HL-60 (cell line): Measurements from ENCODE around the gene ZNF841.
"Not testable (repeated sequence)": the region's sequence is repeated elsewhere in the genome, so short reads cannot be mapped to it uniquely, and the experiment has no call there.

Source experiments
- DNase-seq, 2 experiments: peaks; one replicate each; pipeline ENCODE4 v3.0.0-alpha.2; 2010 to 2020; ENCODE audit warnings: low read depth in 1 of 2, low spot score in 1 of 2
- H3K27ac ChIP-seq: fragments of 250-450 bp; sonication (Bioruptor Pico); replicated peaks from 2 replicates; pipeline ENCODE4 v1.5.1; 2020; ENCODE audit warnings: mild to moderate bottlenecking, moderate library complexity
- H3K27me3 ChIP-seq: fragments of 250-450 bp; sonication (Bioruptor Pico); 2 replicates; pipeline ENCODE4 v1.5.1; 2021; ENCODE audit warnings: mild to moderate bottlenecking, moderate library complexity; ENCODE audit not compliant: insufficient read depth, poor library complexity, severe bottlenecking
- H3K4me3 ChIP-seq: replicated peaks from 2 replicates; pipeline ENCODE4 v1.5.1; 2011; ENCODE audit warnings: mild to moderate bottlenecking, control low read depth, low read length; ENCODE audit not compliant: insufficient read depth
- CTCF ChIP-seq: IDR thresholded peaks from one replicate; pipeline ENCODE4 v1.5.1; 2011; ENCODE audit warnings: low read length, control low read depth, inconsistent platforms; ENCODE audit not compliant: insufficient read depth
- GABPA ChIP-seq: IDR thresholded peaks from 2 replicates; pipeline ENCODE4 v1.6.1; 2012; ENCODE audit warnings: low read depth
- POLR2AphosphoS5 ChIP-seq: IDR thresholded peaks from 2 replicates; pipeline ENCODE4 v1.6.1; 2012; ENCODE audit warnings: low read depth
- SPI1 ChIP-seq: IDR thresholded peaks from 2 replicates; pipeline ENCODE4 v1.6.1; 2012; ENCODE audit warnings: low read depth, mild to moderate bottlenecking, borderline replicate concordance
- TF ChIP-seq, protein P1 (sequence below): IDR thresholded peaks from 2 replicates; pipeline ENCODE4 v1.6.1; 2012; ENCODE audit warnings: low read depth; ENCODE audit not compliant: insufficient replicate concordance

Gene ZNF841

GRCh38 chr19:52102782-52103181 is 7.2 kb upstream of the ZNF841 start:
- no peak overlapping the region for H3K4me3 ChIP-seq
- no peak for TF ChIP-seq CTCF
- TF ChIP-seq, protein P1, sequence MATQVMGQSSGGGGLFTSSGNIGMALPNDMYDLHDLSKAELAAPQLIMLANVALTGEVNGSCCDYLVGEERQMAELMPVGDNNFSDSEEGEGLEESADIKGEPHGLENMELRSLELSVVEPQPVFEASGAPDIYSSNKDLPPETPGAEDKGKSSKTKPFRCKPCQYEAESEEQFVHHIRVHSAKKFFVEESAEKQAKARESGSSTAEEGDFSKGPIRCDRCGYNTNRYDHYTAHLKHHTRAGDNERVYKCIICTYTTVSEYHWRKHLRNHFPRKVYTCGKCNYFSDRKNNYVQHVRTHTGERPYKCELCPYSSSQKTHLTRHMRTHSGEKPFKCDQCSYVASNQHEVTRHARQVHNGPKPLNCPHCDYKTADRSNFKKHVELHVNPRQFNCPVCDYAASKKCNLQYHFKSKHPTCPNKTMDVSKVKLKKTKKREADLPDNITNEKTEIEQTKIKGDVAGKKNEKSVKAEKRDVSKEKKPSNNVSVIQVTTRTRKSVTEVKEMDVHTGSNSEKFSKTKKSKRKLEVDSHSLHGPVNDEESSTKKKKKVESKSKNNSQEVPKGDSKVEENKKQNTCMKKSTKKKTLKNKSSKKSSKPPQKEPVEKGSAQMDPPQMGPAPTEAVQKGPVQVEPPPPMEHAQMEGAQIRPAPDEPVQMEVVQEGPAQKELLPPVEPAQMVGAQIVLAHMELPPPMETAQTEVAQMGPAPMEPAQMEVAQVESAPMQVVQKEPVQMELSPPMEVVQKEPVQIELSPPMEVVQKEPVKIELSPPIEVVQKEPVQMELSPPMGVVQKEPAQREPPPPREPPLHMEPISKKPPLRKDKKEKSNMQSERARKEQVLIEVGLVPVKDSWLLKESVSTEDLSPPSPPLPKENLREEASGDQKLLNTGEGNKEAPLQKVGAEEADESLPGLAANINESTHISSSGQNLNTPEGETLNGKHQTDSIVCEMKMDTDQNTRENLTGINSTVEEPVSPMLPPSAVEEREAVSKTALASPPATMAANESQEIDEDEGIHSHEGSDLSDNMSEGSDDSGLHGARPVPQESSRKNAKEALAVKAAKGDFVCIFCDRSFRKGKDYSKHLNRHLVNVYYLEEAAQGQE, result no peak
- no peak for TF ChIP-seq POLR2AphosphoS5
- no peak overlapping the region for H3K27ac ChIP-seq
- no peaks in the 10 kb centered on the region for H3K27me3 ChIP-seq
- DNase-seq, result no peak

DNA sequence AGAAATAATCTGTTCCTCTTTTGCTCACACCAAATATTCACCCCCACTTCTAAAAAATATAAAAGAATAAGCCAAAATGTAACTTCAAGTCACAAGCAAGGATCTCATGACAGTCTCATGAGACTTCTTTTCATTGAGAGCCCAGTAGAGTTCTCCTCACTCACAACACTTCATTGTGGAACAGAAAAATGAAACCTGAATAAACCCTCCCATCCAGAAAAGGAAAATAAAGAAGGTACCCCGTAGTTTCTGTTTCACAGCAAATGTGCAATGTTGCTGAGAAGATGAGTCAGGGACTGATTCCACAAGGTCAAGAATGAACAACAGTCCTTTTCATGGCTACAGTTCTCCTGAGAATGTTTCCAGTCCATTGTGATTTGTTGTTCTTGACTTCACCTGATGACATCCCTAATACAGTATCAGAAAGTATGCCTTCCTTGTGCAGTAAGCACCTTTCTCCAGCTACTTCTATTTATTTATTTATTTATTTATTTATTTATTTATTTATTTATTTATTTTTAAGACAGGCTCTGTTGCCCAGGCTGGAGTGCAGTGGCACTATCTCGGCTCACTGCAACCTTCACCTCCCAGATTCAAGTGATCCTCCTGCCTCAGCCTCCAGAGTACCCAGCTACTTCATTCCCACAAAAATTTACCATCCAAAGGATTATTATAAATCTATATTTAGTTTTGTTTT is 6.4 kb upstream of the ZNF841 start:
- no peak for TF ChIP-seq SPI1
- TF ChIP-seq GABPA, result no peak
- no peak for TF ChIP-seq POLR2AphosphoS5
- TF ChIP-seq, protein P1, result no peak
- no peak for TF ChIP-seq CTCF
- H3K4me3 ChIP-seq, result no peak overlapping the region
- H3K27ac ChIP-seq, result no peak overlapping the region
- DNase-seq, result no peak
- H3K27me3 ChIP-seq, result no peaks in the 10 kb centered on the region

- no peak for DNase-seq
These were observed 4.1 kb upstream of the ZNF841 start for GRCh38 chr19:52099497-52100138.

DNA sequence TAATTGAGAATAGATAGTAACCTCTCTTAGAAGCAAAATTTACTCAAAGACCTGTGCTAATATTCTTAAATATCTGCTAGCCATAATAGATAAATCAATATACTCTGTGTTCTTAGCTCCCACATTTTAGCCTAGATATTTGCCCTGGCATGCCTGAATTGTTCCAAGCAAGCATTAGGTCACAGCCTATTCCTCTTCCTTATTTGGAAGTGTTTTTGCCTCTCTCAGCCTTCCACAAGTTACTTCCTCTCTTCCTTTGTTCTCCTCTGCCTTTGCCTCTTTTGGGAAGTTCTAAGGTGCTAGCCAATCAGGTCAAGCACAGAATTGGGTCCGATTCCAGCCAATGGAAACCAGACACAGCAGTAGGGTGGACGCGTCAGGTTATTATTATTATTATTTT is 851 bp upstream of the ZNF841 start:
- not testable (repeated sequence) for H3K27ac ChIP-seq, H3K4me3 ChIP-seq, DNase-seq, H3K27me3 ChIP-seq

More at GRCh38 chr19:52099497-52100138, 4.1 kb upstream of the ZNF841 start:
- TF ChIP-seq SPI1 (no peak), GABPA (no peak), POLR2AphosphoS5 (no peak), CTCF (no peak)
- TF ChIP-seq, protein P1, result no peak
- Histone ChIP-seq H3K27me3 (no peaks in the 10 kb centered on the region), H3K4me3 (no peak overlapping the region), H3K27ac (no peak overlapping the region)
